HG02678 (cell line): ENCODE measurements around the gene MAGI2.
"Not testable (repeated sequence)": the region's sequence is repeated elsewhere in the genome, so short reads cannot be mapped to it uniquely, and the experiment has no call there.

Source experiments
- ATAC-seq: cut with Tn5 transposase; IDR thresholded peaks from one replicate; pipeline ENCODE4 v1.9.1; 2021; ENCODE audit warnings: mild to moderate bottlenecking, moderate library complexity; ENCODE audit not compliant: unreplicated experiment

The MAGI2 gene

GRCh38 chr7:78329001-78329655, 1124.3 kb downstream of the MAGI2 start:
- ATAC-seq, result no peak

GRCh38 chr7:78327718-78328117, 1125.7 kb downstream of the MAGI2 start:
- ATAC-seq, result no peak

- no peak for ATAC-seq
Measured at GRCh38 chr7:78326876-78327275, 1126.6 kb downstream of the MAGI2 start.

GRCh38 chr7:78326189-78326588, 1127.3 kb downstream of the MAGI2 start:
- ATAC-seq, result no peak

GRCh38 chr7:78323118-78323517, 1130.3 kb downstream of the MAGI2 start:
- no peak for ATAC-seq

GRCh38 chr7:78322231-78322630, 1131.2 kb downstream of the MAGI2 start:
- not testable (repeated sequence) for ATAC-seq

GRCh38 chr7:78317371-78317770, 1136.1 kb downstream of the MAGI2 start:
- ATAC-seq, result no peak

GRCh38 chr7:78316110-78316509, 1137.4 kb downstream of the MAGI2 start:
- ATAC-seq, result no peak

- no peak for ATAC-seq
Measured at GRCh38 chr7:78315119-78315518, 1138.3 kb downstream of the MAGI2 start.

GRCh38 chr7:78311181-78311580, 1142.3 kb downstream of the MAGI2 start:
- ATAC-seq, result no peak

GRCh38 chr7:78307892-78308291, 1145.6 kb downstream of the MAGI2 start:
- ATAC-seq, result no peak

- ATAC-seq, result no peak
Measured at GRCh38 chr7:78306634-78307033, 1146.8 kb downstream of the MAGI2 start.

- no peak for ATAC-seq
Measured at GRCh38 chr7:78301407-78301806, 1152.1 kb downstream of the MAGI2 start.

- ATAC-seq, result no peak
Measured at GRCh38 chr7:78299088-78299487, 1154.4 kb downstream of the MAGI2 start.

GRCh38 chr7:78296644-78297371, 1156.7 kb downstream of the MAGI2 start:
- no peak for ATAC-seq

GRCh38 chr7:78296046-78296597, 1157.3 kb downstream of the MAGI2 start:
- ATAC-seq, result no peak

- not testable (repeated sequence) for ATAC-seq
Measured at GRCh38 chr7:78289471-78289870, 1164.0 kb downstream of the MAGI2 start.

GRCh38 chr7:78284945-78285344, 1168.5 kb downstream of the MAGI2 start:
- ATAC-seq, result no peak

- no peak for ATAC-seq
Measured at GRCh38 chr7:78280276-78280675, 1173.2 kb downstream of the MAGI2 start.

GRCh38 chr7:78279457-78279856, 1174.0 kb downstream of the MAGI2 start:
- ATAC-seq, result no peak

- ATAC-seq, result no peak
Measured at GRCh38 chr7:78279032-78279431, 1174.4 kb downstream of the MAGI2 start.

- ATAC-seq, result no peak
Measured at GRCh38 chr7:78267141-78267540, 1186.3 kb downstream of the MAGI2 start.
